ENCODE data around the gene RPE65.

Gene RPE65

DNA sequence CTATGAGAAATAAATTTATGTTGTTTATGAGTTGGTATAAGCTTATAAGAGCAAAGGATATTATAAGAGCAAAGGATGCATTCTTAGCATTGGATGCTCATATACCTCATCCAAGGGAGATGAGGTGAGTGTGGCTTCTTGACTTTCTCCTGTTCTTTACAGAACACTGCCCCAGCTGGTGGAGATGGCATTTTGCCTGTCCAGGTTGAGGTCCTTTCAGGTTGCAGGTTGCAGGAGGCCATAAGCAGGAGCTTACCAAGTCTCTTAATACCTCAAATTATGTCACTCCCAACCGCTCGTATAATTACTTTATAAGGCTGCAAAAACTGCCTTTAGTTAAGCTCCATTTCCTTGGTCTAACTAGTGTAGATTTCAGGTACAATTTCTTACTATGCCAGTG lies 66.7 kb downstream of the RPE65 start:
- no peak for DNase-seq (ENCODE audit: low read depth, low spot score)
- no peak overlapping the region for H3K4me3 ChIP-seq (ENCODE audit: low read length)

DNA sequence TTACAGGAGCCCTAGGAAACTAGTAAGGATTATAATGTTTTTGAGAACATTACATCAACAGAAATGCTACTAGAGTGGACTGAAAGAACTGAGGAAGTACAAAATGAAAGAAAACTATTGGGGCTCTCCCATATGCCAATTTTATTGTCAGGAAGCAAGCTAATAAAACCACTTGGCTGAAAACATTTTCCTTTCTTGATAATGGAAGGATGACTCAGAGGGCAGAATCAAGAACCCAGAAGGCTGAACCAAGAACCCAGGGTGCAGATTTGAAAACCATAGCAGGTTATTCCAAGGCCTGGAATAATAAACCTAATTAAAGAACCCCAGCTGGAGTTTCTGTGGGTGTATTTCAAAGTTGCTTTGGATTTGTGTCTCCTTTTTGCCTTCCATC lies 70.7 kb downstream of the RPE65 start:
- no peak overlapping the region for H3K4me3 ChIP-seq (ENCODE audit: low read length)
- DNase-seq (ENCODE audit: low read depth, low spot score): no peak
